Measurements from ENCODE around the gene BDKRB2. TPM values are rescaled to one million over a fixed set of nuclear protein-coding genes. Genes with fewer than 3 reads are reported as not detected.

Gene BDKRB2
- total RNA-seq, 1 donor, result under 0.01 TPM

DNA sequence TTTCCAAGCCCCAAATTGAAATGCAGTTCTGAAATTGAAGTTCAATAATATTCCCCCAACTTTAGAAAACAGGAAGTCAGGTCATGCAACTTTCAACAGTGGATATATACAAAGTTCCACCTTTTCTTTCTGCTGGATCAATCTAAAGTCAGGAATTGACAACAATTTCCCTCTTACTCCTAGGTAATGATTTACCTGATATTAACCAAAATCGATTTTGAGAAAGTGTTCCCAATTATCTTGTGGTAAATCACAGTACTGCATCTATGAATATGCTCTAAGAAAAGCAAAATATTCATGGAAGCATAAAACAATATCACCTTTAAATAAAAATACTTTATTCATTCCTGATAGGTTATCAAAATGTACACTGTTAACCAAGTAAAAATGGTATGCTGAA is 79.8 kb downstream of the BDKRB2 start:
- Histone ChIP-seq H3K27me3 (ENCODE audit: insufficient read depth, low read length) (no peaks in the 10 kb centered on the region), H3K4me1 (ENCODE audit: insufficient read depth, low read length) (no peaks in the 10 kb centered on the region), H3K4me3 (ENCODE audit: low read length) (no peak overlapping the region), H3K9me3 (ENCODE audit: low read depth, low read length) (no peaks in the 10 kb centered on the region)

DNA sequence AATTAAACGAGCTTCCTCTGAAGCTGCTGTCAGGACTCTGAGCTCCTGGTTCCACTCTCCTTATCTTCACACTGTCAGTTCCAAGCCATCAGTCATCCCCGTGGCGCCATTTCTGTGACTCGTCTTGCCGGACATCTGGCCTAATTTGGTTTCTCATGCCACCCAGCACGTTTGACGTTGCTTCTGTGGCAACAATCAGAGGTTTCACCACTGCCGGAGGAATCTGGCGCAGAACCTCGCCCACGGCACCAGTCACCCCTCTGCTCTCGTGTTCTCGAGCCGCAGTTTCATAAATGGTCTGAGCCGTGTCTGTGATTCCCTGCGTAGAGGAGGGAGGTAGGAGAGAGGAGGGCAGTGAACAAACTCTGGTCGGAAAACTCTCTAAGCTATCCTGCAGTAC is 81.0 kb downstream of the BDKRB2 start:
- H3K4me3 ChIP-seq (ENCODE audit: low read length), result no peak overlapping the region
- no peaks in the 10 kb centered on the region for H3K27me3 ChIP-seq (ENCODE audit: insufficient read depth, low read length)
- no peaks in the 10 kb centered on the region for H3K4me1 ChIP-seq (ENCODE audit: insufficient read depth, low read length)
- no peaks in the 10 kb centered on the region for H3K9me3 ChIP-seq (ENCODE audit: low read depth, low read length)

DNA sequence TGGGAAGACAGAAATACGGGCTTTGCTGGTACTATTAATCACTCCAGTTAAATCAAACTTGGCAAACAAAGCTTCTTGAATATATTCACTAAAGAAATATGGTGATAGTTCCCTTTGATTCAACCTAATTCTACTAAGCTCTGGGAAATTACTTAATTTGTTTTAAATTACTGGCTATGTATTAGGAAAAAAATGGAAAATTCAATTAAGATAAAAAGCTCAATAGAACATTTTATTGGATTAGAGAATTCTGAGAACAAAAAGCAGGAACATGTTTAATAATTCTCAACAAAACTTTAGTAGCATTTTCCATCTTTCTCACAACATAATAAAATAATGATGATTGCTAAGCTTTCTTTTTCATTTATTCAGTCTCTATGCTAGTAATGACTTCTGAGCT is 81.6 kb downstream of the BDKRB2 start:
- H3K27me3 ChIP-seq (ENCODE audit: insufficient read depth, low read length), result no peaks in the 10 kb centered on the region

DNA sequence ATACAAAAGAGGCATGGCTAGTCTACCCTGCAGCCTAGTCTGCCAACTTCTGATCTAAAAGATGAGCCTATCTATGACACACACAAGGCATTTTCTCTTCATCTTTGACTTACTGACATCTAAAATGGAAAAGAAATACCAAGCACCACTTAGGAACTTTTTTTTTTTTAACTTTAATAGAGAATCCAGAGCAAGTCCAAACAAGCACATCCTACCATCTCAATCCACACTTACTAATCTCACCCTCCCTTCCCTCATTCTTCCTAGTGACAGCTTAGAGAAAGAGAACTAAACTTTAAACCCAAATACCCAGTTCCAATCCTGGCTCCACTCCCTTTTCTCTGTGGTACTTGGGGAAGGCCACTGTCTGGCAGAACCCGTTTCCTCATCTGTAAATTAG is 83.2 kb downstream of the BDKRB2 start:
- Histone ChIP-seq H3K27me3 (ENCODE audit: insufficient read depth, low read length) (no peaks in the 10 kb centered on the region), H3K4me3 (ENCODE audit: low read length) (no peak overlapping the region), H3K4me1 (ENCODE audit: insufficient read depth, low read length) (no peaks in the 10 kb centered on the region), H3K9me3 (ENCODE audit: low read depth, low read length) (no peaks in the 10 kb centered on the region)

More for the DNA sequence above, 81.6 kb downstream of the BDKRB2 start:
- H3K4me1 ChIP-seq (ENCODE audit: insufficient read depth, low read length), result no peaks in the 10 kb centered on the region
- H3K9me3 ChIP-seq (ENCODE audit: low read depth, low read length), result no peaks in the 10 kb centered on the region
- no peak overlapping the region for H3K4me3 ChIP-seq (ENCODE audit: low read length)

Other genes starting within 250 kb of the BDKRB2 start
- 1.0 TPM for gene C14orf132, start 165.5 kb upstream of the BDKRB2 start, total RNA-seq
- 0.10 TPM for gene BDKRB1, start 51.4 kb downstream of the BDKRB2 start, total RNA-seq
- 29.8 TPM for gene ATG2B, start 158.5 kb downstream of the BDKRB2 start, total RNA-seq
- 11.6 TPM for gene GSKIP, start 158.7 kb downstream of the BDKRB2 start, total RNA-seq
- gene AK7, start 187.3 kb downstream of the BDKRB2 start, total RNA-seq, result 0.52 TPM